Measurements from ENCODE around the gene ANTXRL.
"Not testable (repeated sequence)": the region's sequence is repeated elsewhere in the genome, so short reads cannot be mapped to it uniquely, and the experiment has no call there.

ANTXRL gene

DNA sequence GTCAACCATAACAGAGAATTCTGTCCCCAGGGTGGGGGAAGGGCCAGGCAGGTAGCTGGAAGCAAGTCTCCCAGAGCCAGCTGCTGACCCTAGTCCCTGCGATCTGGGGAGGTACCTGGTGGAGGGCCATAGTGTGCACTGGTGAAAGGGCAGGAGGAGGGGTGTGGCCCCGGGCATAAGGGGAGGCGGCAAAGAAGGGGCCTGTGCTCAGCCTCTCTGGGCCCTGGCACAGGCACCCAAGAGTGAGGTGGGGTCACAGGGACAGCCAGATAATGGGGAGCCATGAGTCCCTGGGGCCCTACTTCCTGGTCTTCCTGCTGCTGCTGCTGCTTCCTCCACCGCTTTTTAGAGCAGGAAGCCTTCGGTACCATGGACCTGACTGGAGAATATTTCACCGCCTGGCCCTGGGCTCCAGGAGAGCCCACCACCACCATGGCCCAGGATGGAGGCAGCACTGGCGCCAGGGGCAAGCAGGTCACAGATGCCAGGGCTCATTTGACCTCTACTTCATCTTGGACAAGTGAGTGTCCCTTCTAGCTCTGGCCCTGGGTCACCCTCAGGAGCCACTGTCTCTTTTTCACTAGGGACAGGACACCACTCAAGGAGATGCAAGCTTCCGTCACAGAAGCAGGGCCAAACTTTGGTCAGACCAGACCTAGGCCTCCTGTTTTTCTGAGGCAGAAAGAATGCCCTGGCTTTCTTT is at the start of gene ANTXRL:
TSS of gene ANTXRL (plus strand) at position 7 of the 703 bp plus-strand sequence. CDS start at position 273, 266 bp downstream.
- no peak for DNase-seq

- DNase-seq, result no peak
Observed at GRCh38 chr10:46237815-46238510, 48.8 kb upstream of the ANTXRL start.

GRCh38 chr10:46239247-46239646 is 47.5 kb upstream of the ANTXRL start:
- no peak for DNase-seq

GRCh38 chr10:46239993-46240683 is 46.7 kb upstream of the ANTXRL start:
- DNase-seq, result no peak

DNA sequence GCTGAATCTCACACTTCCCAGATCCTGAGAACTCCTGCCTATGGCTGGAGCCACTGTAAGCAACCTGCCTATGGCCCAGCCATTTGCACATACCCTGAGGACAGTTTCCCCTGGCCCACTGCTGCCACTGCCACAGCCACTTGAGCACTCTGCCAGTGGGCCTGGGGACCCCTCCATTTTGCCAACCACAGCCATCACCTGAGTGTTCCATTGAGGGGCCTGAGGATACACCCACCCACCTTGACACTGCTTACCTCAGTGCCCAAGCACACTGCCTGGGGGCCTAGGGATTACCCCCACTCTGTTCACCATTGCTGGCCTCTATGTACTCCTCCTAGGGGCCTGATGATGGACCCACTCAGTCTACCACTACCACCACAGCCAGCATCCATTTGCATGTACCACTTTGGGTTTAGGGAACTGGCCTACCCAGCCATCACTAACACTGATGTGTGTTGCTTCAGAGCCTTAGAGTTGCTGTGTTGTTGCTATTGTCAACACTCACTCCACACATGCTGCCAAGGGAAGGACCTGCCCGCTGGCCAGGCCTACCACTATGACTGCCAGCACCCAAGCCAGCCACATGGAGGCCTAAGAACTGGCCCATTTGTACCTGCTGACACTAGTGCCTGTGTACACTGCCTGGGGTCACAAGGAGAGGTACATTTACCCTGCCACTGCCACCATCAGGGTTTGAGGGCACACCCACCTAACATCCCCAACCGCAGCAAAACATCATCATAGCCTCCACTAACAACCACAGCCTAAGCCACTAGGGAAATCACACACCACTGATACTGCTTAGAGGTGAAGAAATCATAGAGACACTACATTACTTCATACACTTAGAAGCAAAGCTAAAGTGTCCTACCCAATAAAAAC is 45.9 kb upstream of the ANTXRL start:
- no peak for DNase-seq

GRCh38 chr10:46245381-46245900 is 41.4 kb upstream of the ANTXRL start:
- DNase-seq, result no peak

- DNase-seq, result not testable (repeated sequence)
Observed at GRCh38 chr10:46246400-46247180, 40.2 kb upstream of the ANTXRL start.

DNA sequence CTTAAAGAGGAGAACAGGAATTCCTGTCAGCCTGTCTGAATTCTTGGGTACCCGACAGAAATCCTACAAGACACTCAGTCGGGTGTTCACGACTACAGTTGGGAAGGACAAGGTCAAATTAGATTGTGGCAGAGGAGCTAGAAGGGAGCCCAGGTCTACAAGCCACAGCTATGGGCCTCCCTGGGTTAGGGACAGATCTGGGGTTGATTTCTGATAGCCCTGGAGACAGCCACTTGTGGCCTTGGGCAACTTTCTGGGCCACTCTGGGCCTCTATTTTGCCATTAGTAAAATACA is 39.7 kb upstream of the ANTXRL start:
- DNase-seq, result no peak

- no peak for DNase-seq
Observed at GRCh38 chr10:46247808-46248569, 38.8 kb upstream of the ANTXRL start.

GRCh38 chr10:46248651-46249146 is 38.1 kb upstream of the ANTXRL start:
- no peak for DNase-seq

DNA sequence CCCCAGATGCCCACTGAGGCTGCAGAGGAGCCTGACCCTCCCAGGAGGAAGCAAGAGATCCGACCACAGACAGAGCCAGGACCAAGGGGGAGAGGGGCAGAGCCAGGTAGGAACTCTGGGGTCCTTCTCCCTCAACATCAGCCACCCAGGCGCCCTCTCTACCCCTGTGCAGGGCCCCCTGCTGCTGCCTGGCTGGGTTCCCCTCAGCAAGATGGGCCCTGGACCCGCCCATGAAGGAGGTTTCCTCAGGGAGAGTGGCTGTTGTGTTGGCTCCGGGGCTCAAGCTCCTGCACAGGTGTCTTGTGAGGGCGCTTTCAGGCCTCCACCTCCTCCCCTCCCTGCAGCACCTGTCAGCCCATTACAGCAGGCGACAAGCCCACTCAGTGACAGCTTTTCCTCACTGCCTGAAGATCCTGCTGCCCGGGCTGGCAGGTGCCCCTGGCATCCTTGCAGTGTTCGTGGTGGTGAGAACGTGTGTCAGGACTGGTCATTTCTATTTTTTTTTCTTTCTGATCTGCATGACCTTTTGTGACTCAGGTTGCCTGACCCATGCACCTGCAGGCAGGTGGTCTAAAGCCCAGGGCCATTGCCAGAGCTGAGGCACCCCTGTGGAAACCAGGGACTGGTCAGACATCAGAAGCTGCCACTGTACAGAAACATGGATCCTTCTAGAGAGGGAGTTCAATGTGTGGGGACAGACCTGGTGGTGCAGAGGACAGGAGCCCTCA is 37.0 kb upstream of the ANTXRL start:
- not testable (repeated sequence) for DNase-seq

- no peak for DNase-seq
Observed at GRCh38 chr10:46250481-46250880, 36.3 kb upstream of the ANTXRL start.

DNA sequence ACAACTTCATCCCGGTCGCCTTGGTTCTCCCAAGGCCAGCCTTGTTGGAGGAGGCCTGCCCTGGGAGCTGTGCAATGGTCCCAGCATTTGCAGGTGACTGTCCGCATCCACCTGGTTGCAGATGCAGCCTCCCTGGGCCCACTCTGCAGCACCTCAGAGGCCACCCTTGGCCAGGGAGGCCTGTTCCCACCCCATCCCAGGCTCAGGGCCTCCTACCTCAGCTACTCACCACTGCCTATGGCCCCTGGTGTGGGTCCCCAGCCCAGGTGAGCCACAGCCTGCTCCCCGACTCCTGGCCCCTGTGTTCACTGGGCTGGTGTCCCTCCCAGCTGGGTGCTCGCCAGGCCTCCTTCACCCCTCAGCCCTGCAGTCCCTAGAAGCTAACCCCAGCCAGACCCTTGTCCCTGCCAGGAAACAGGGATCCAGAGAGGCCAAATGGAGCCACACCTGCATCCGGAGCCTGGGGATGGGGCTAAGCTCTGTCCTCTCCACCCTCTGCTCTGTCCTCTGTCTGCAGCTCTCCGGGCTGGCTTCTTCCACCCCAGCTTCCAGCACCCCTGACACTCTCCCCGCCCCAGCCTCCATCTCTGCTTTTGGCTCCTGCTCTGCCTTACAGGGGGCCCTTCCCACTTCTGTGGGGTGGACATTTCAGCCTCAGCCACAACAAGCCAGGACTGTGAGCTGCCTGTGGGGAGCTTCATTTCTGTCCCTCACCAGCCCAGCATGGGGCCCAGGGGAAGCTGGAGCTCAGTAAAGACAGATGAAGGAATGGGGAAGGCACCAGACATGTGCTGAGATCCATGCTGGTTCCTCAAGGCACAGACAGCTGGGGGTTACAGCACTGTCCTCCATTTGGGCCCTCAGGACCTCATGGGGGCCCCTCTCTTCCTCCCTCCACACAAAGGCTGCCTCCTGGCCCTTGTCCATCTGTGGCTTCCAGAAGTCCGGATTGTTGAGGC is 35.6 kb upstream of the ANTXRL start:
- DNase-seq, result no peak

DNA sequence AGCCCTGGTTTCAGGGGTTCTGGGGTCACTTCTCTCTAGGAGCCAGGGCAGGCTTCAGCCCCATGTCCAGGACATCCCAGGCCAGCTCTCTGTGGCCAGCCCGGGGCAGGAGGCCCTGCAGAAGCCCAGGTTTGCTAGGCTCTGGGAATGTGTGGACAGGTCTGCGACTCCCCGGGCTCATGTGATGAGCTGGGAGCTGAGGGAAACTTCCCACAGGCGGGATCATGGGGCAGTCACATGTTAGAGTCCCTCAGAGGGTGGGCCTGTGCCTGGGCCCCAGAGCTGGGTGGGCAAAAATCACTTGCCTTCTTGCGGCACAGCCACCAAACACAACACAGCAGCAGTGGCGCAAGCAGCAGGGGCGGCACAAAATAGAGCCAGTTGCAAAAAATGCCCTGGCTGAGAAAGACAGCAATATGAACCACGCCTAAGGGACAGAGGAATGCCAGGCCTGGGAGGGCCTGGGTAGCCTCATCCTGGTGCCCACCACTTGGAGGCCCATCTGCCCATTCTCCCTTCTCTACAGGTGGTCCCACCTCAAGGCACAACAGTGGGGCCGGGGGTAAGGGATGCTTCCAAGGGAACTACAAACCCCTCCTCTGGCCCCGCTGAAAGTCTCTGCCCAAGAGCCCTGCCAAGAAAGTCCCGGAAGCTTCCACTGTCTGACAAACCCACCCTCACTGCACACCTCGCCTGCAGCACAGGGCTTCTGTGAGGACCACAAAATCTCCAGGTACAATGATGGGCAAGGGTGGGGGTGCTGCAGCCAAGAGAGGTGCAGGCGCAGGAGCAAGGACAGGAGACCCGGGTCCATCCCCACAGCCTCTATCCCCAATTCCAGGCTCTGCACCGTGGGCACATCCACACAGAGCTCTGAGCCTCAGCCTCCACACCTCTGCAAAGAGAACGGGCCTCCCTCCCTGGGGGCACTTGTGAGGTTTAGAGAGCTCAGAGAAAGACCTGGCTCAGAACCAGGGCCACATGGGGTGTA is 34.6 kb upstream of the ANTXRL start:
- DNase-seq, result no peak

DNA sequence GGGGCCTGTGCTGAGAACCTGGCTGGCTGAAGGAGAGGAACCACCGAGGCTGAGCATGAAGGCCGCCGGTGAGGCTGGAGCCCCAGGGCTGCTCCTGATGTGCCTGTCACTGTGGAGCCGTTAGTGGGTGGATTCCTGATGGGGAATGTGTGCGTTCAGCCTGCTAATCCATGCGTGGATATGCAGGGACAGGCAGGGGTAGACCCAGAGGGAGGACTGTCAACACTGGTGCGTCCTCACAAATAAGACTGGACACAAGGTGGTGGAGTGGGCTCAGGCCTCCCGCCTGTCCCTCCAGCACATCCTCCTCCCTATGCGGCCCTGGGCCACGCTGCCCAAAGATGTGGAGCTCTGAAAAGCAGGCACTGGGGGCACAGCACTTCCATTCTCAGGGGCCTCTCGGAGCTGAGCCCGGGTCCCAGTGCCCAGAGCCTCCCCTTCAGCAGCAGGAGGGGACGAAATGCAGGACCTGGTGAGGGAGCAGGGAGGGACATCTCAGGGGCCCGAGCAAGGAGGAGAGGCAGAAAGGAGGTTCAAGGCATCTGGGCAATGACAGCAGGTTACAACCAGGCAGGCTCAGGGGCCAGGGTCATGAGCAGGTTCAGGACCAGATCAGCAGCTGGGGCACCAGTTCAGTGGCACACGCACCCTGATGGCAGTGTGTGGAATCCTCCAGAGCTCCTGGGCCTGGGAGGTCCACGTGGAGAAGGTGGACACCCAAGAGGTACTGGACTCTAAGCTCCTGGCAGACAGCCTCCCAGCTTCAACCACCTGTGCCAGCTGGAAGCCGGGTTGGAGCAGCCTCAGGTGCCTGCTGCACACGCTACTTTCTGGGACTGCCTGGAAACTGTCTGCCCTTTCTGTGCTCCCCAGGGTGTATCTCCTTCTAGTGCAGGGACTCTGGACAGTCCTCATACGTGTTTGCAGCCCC is 33.5 kb upstream of the ANTXRL start:
- no peak for DNase-seq

- DNase-seq, result no peak
Observed at GRCh38 chr10:46254007-46254383, 32.8 kb upstream of the ANTXRL start.

DNA sequence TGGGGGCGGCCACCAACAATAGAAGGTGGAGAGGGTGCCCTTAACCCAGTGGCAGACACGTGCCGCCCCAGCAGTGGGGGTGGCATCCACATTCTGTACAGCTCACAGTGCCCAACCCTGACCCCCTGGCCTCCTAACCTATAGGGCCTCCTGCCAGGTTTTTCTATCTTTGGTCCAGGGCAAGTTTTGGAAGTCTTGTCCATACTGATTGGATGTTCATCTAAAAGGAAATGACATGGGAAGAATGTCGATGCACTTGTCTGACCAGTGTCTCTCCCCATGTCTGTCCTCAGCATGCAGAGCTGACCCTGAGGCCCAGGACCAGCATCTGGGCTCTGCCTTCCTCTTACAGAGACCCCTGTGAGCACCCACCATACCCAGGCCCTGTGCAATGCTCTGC is 32.3 kb upstream of the ANTXRL start:
- no peak for DNase-seq

Data from NCI-H446 treated with DMSO at 0.1 percent for 48 hours (cell line).